Activated naive CD8-positive, alpha-beta T cell treated with anti-CD3 and anti-CD28 coated beads, Interleukin-2, amount 50 U/mL, for 24 hours (primary cell): ENCODE results near the gene SLC16A2.
A peak's percentile ranks its signal among the peaks of the same experiment; 100 is the strongest.
"Not testable (repeated sequence)": the region's sequence is repeated elsewhere in the genome, so short reads cannot be mapped to it uniquely, and the experiment has no call there.

ENCODE experiments used
- ATAC-seq: fragments of 150-1000 bp; cut with Tn5 transposase; one replicate; pipeline ENCODE4 v1.10.0; 2021
- DNase-seq: peaks from one replicate; pipeline ENCODE4 v3.0.0; 2021
- H3K27ac Mint-ChIP-seq: one replicate; pipeline ENCODE4 v1.8.0; 2021; ENCODE audit warnings: mild to moderate bottlenecking, mixed read lengths
- H3K27me3 Mint-ChIP-seq: one replicate; pipeline ENCODE4 v1.8.0; 2021; ENCODE audit warnings: mixed read lengths
- H3K36me3 Mint-ChIP-seq: one replicate; pipeline ENCODE4 v1.8.0; 2021; ENCODE audit warnings: low read depth, mixed read lengths
- H3K4me1 Mint-ChIP-seq: one replicate; pipeline ENCODE4 v1.8.0; 2021; ENCODE audit warnings: mixed read lengths
- H3K4me3 Mint-ChIP-seq: one replicate; pipeline ENCODE4 v1.8.0; 2021; ENCODE audit warnings: mild to moderate bottlenecking, moderate library complexity, mixed read lengths
- H3K9me3 Mint-ChIP-seq: one replicate; pipeline ENCODE4 v1.8.0; 2021; ENCODE audit warnings: mixed read lengths

The SLC16A2 gene

DNA sequence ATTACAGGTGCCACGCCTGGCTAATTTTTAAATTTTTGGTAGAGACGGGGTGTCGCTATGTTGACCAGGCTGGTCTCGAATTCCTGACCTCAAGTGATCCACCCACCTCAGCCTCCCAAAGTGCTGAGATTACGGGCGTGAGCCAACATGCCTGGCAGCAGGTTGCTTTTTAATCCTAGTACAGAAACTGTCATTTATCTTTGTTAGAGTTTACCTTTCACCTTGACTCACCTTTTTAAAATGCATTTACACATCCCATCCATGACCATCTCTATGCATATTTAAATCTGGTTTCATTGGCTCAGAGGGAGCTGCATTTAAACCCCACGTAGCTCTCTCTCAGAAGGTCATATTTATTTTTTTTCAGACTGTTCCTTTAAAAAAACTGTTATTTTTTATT is 31.9 kb downstream of the SLC16A2 start:
- Mint-ChIP-seq H3K36me3 (peaks cover 2% of the 10 kb centered on the region), H3K9me3 (no peaks in the 10 kb centered on the region), H3K4me1 (peaks cover 36% of the 10 kb centered on the region), H3K4me3 (no peak overlapping the region), H3K27ac (no peak overlapping the region), H3K27me3 (peaks cover 4% of the 10 kb centered on the region)
- no peak for DNase-seq
- no peak for ATAC-seq

DNA sequence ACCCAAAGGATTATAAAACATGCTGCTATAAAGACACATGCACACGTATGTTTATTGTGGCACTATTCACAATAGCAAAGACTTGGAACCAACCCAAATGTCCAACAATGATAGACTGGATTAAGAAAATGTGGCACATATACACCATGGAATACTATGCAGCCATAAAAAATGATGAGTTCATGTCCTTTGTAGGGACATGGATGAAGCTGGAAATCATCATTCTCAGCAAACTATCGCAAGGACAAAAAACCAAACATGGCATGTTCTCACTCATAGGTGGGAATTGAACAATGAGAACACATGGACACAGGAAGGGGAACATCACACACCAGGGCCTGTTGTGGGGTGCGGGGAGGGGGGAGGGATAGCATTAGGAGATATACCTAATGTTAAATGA is 32.9 kb downstream of the SLC16A2 start:
- H3K27ac Mint-ChIP-seq, ATAC-seq, H3K36me3 Mint-ChIP-seq, DNase-seq, H3K4me3 Mint-ChIP-seq, H3K9me3 Mint-ChIP-seq, H3K27me3 Mint-ChIP-seq: not testable (repeated sequence)
- peaks cover 36% of the 10 kb centered on the region for H3K4me1 Mint-ChIP-seq

DNA sequence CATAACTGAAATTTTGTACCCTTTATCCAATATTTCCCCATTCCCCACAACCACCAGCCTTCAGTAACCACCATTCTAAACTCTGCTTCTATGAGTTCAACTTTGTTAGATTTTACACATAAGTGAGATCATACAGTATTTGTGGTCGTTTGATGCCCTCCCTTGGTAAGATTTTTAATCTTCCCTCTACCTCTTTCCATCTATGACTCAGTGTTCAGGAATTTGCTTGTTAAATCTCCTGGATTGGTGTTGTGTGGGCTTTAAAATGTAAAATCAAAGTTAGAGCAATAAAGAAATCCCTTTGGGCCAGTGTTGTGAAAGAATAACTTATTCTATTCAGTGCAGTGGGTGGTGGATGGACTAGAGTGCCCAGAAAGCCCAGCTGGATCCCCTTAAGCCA is 37.4 kb downstream of the SLC16A2 start:
- DNase-seq, result no peak
- Mint-ChIP-seq H3K27me3 (peaks cover 2% of the 10 kb centered on the region), H3K4me1 (peaks cover 2% of the 10 kb centered on the region), H3K4me3 (no peak overlapping the region), H3K36me3 (no peaks in the 10 kb centered on the region), H3K27ac (no peak overlapping the region), H3K9me3 (no peaks in the 10 kb centered on the region)
- ATAC-seq, result no peak

DNA sequence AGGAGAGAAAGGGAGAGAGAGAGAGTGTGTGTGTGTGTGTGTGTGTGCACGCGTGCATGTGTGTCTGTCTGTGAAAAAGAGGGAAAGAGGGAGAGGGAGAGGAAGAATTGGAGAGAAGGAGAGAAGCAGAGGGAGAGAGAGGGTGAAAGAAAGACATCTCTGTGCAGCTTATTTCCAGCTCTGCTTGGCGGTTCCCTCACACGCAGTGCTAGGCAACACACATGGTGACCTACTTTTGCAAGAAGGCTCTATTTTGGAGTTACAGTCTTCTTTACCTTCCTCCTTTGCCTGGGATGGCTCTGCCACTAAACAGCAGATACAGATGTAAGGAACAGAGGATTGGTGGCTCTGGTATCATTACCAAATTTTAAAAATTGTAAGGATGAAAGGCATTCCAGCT is 40.1 kb downstream of the SLC16A2 start:
- no peak for DNase-seq
- Mint-ChIP-seq H3K36me3 (no peaks in the 10 kb centered on the region), H3K9me3 (no peaks in the 10 kb centered on the region), H3K27ac (no peak overlapping the region), H3K4me3 (no peak overlapping the region), H3K27me3 (no peaks in the 10 kb centered on the region), H3K4me1 (peaks cover 2% of the 10 kb centered on the region)
- no peak for ATAC-seq

DNA sequence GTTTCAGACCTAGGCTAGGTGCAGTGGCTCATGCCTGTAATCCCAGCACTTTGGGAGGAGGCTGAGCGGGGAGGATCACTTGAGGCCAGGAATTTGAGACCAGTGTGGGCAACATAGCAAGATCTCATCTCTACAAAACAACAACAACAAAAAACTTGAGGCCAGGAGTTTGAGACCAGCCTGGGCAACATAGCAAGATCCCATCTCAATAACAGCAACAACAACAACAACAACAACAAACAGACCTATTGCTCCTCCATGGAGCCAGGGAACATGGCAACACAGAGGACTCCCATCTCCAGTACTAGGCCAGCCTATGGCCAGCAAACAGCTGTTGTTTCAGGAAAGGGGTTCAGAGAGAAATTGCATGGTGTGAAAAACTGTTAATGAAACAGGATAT is 43.4 kb downstream of the SLC16A2 start:
- no peak overlapping the region for H3K27ac Mint-ChIP-seq
- ATAC-seq, result no peak
- no peak overlapping the region for H3K4me3 Mint-ChIP-seq
- H3K9me3 Mint-ChIP-seq, result no peaks in the 10 kb centered on the region
- no peaks in the 10 kb centered on the region for H3K4me1 Mint-ChIP-seq
- H3K36me3 Mint-ChIP-seq, result no peaks in the 10 kb centered on the region
- DNase-seq, result no peak
- no peaks in the 10 kb centered on the region for H3K27me3 Mint-ChIP-seq

DNA sequence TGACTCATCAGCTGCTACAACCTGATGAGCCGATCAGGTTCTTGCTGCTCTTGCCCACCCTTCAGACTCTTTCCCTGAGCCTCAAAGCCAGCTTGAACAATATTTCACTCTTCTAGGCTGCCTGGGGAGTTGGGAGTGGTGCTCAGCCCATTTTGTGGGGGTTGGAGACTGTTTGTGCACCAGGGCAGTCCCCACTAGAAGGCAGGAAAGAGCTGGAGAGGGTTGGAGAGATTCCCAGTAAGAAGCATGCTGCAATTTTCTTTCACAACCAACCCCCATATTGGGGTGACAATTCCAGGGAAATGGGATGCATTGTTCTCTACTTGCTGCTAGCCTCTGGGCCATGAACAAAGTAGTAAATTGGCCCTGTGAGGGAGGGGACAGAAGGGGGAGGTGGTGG is 44.1 kb downstream of the SLC16A2 start:
- Mint-ChIP-seq H3K4me3 (no peak overlapping the region), H3K27ac (no peak overlapping the region), H3K36me3 (no peaks in the 10 kb centered on the region), H3K4me1 (no peaks in the 10 kb centered on the region), H3K27me3 (no peaks in the 10 kb centered on the region), H3K9me3 (no peaks in the 10 kb centered on the region)
- ATAC-seq, result no peak
- no peak for DNase-seq

DNA sequence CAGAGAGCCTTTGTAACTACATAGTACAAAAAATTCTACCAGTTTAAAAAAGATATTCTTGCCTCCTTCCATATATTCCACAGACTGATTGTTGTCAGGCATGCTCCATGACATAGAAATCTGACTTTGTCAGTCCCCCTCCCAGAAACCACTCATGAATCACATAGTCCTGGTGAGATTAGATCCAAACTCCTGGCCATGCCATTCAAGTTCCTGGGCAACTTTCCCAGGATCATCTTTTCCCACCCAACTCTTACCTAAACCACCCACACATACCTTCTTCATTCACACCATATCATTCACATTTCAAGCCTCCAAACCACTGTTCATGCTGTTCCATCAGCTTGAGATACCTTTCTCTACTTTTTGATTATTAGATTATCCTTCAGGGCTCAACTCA is 46.4 kb downstream of the SLC16A2 start:
- Mint-ChIP-seq H3K9me3 (no peaks in the 10 kb centered on the region), H3K36me3 (no peaks in the 10 kb centered on the region), H3K4me3 (no peak overlapping the region), H3K27me3 (no peaks in the 10 kb centered on the region), H3K27ac (no peak overlapping the region), H3K4me1 (no peaks in the 10 kb centered on the region)
- ATAC-seq, result no peak
- no peak for DNase-seq

DNA sequence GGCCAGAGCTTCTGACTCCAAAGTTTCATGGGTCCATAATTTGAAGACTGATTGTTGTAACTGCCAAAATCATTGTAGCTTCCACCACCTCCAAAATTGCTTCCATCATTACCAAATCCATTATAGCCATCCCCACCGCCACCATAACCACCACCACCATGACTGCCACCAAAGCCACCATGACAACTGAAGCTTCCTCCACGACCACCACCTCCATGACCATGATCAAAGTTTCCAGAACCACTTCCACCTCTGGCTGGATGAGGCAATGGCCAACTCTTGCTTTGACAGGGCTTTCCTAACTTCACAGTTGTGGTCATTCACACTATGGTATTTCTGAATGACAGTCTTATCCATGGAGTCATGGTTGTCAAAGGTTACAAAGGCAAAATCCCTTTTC is 51.8 kb downstream of the SLC16A2 start:
- not testable (repeated sequence) for H3K36me3 Mint-ChIP-seq, H3K9me3 Mint-ChIP-seq, ATAC-seq, H3K27me3 Mint-ChIP-seq
- Mint-ChIP-seq H3K4me1 (peaks cover 12% of the 10 kb centered on the region), H3K27ac (peak overlapping the region; percentile 96), H3K4me3 (peak overlapping the region; percentile 64)
- peak; percentile 18 for DNase-seq

DNA sequence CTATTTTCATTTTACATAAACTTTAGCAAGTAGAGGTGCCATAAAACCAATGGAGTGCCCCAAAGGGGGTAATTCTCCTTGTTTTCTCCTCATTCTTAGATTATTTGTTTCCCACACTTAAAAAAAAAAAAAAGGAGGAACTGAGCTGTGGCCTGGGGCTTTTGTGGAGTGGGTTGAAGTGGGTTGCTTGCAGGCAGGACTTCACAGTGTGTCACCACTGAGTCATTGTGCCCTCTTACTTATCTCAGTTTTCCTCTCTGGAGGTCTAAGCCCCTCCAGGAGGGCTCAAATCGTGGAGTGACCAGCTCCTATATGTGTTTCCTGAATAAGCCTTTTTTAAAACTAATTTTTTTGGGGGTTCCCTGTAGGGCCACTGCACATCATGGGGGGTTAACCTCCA is 69.0 kb downstream of the SLC16A2 start:
- ATAC-seq (peak; percentile 36), DNase-seq (no peak)
- Mint-ChIP-seq H3K4me3 (no peak overlapping the region), H3K27me3 (no peaks in the 10 kb centered on the region), H3K4me1 (peaks cover 3% of the 10 kb centered on the region), H3K27ac (no peak overlapping the region), H3K36me3 (no peaks in the 10 kb centered on the region), H3K9me3 (no peaks in the 10 kb centered on the region)

DNA sequence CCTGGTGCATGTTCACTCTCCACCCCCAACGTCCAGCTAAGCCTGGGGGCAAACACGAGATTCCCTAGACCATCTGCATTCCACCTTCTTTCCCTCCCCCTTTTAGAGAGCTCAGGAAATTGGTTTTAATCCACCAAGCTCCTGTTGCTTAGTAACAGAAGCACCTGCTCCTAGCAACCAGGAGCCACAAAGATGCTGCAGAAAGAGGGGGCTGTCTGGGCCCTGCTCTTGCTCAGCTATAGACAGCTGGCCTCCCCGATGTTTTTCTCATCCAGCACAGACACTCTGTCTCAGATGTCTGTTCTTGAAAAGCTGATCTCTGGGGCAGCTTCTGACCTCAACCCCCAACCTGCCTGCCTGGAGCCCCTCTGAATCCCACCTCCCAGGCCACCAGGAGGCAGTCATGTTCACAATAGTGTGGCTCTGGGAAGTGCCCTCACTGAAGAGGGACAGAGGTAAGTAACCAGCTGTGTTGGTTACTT is 71.5 kb downstream of the SLC16A2 start:
- ATAC-seq, result no peak
- H3K36me3 Mint-ChIP-seq, result no peaks in the 10 kb centered on the region

DNA sequence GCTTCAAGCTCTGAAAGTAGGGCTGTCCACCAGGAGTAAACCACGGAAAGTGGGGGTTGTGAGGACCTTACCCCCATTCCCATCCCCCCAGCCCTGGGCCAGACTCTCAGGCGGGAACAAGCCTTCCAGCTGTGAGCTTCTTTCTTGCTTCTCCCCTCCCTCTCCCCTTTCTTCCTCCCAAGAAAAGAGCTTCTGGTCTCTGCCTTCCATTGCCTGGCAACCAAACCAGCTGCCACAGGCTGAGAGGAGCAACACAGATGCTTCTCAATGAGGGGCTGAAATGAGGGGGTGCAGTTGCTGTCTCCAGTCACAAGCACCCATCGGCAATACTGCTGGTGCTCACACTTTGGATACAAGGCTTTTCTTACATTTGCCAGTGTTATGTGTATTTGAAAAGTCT is 72.5 kb downstream of the SLC16A2 start:
- no peaks in the 10 kb centered on the region for H3K9me3 Mint-ChIP-seq
- ATAC-seq (no peak), DNase-seq (no peak)
- H3K4me1 Mint-ChIP-seq, result peaks cover 3% of the 10 kb centered on the region
- H3K27me3 Mint-ChIP-seq, result no peaks in the 10 kb centered on the region
- no peaks in the 10 kb centered on the region for H3K36me3 Mint-ChIP-seq
- H3K27ac Mint-ChIP-seq, result no peak overlapping the region
- no peak overlapping the region for H3K4me3 Mint-ChIP-seq

More for the DNA sequence above, 71.5 kb downstream of the SLC16A2 start:
- peaks cover 3% of the 10 kb centered on the region for H3K4me1 Mint-ChIP-seq
- DNase-seq, result peak; percentile 20
- no peak overlapping the region for H3K27ac Mint-ChIP-seq
- H3K4me3 Mint-ChIP-seq, result no peak overlapping the region
- H3K9me3 Mint-ChIP-seq, result no peaks in the 10 kb centered on the region
- H3K27me3 Mint-ChIP-seq, result no peaks in the 10 kb centered on the region

DNA sequence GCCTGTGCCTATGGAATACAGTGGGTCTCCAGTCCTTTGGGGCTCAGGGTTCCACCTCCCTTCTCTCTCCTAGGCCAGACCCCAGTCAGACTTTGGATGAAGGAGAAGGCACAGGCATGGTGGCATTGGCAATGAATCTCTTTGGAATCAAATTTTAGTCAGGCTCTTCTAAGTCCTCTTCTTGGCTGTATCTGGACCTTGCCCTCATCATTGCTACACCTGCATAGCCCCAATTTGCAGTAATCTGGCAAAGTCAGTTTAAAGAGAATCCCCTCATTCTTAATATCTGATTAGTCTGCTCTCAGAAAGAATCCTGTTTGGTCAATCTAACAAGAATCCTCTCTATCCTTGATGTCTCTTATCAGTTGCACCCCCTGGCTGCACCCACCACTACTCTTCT is 77.6 kb downstream of the SLC16A2 start:
- Mint-ChIP-seq H3K27me3 (no peaks in the 10 kb centered on the region), H3K9me3 (no peaks in the 10 kb centered on the region), H3K36me3 (no peaks in the 10 kb centered on the region), H3K4me1 (no peaks in the 10 kb centered on the region), H3K4me3 (no peak overlapping the region), H3K27ac (no peak overlapping the region)
- DNase-seq, result no peak
- no peak for ATAC-seq

DNA sequence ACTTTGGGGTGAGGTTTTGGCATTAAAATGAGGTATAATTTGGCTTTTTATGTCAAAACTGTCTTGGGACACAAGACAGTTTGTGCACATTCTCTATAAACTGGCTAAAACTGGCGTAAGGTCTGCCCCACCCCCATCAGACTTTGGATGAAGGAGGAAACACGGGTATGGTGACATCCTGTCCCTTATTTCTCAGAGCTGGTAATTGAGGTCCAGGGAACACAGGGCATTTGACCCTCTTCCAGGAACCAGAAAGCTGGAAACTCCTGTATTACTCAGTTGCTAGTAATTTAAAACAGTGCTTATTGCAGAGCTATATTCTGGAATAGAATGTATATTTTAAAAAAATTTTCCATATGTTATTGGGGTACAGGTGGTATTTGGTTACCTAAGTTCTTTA is 78.8 kb downstream of the SLC16A2 start:
- DNase-seq, result no peak
- Mint-ChIP-seq H3K9me3 (no peaks in the 10 kb centered on the region), H3K27me3 (no peaks in the 10 kb centered on the region), H3K4me1 (no peaks in the 10 kb centered on the region), H3K4me3 (no peak overlapping the region), H3K36me3 (no peaks in the 10 kb centered on the region), H3K27ac (no peak overlapping the region)
- ATAC-seq, result no peak

DNA sequence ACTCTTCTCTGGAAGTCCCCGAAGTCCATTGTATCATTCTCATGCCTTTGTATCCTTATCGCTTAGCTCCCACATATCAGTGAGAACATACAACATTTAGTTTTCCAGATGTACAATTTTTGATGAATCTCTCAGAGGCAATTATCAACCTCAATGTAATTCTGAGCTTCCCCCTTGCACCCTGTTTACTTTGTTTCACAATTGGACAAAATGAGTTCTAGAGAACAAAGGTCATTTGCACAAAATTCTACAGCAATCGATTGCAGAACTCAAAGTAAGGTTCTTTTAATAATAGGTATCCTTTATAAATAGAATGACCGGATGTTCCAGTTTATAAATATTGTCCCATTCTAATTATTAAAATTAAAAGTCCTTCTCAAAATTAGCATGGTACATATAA is 79.3 kb downstream of the SLC16A2 start:
- DNase-seq, result no peak
- Mint-ChIP-seq H3K9me3 (no peaks in the 10 kb centered on the region), H3K27me3 (no peaks in the 10 kb centered on the region), H3K27ac (no peak overlapping the region), H3K4me3 (no peak overlapping the region), H3K36me3 (no peaks in the 10 kb centered on the region), H3K4me1 (no peaks in the 10 kb centered on the region)
- ATAC-seq, result no peak

DNA sequence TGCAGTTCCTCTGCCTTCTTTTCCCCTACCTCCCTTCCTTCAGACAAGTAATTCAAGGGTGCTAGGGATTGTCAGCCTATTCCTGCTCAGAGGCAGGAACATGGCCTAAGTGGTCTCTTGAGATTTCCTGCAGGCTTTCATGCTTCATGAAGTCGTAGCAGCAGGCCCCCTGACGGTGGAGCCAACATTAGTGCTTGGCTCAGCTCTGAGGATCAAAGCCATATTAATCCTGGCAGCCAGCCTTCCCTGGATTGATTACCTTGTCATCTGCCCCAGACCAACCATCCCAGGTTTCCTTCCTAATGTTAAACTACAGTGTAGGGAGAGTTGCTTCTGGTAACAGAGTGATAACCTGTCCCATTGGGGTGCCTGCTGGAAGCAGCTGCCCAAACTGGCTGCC is 84.1 kb downstream of the SLC16A2 start:
- Mint-ChIP-seq H3K4me1 (peaks cover 2% of the 10 kb centered on the region), H3K27me3 (no peaks in the 10 kb centered on the region), H3K4me3 (no peak overlapping the region), H3K36me3 (no peaks in the 10 kb centered on the region), H3K27ac (no peak overlapping the region), H3K9me3 (no peaks in the 10 kb centered on the region)
- ATAC-seq (no peak), DNase-seq (no peak)

DNA sequence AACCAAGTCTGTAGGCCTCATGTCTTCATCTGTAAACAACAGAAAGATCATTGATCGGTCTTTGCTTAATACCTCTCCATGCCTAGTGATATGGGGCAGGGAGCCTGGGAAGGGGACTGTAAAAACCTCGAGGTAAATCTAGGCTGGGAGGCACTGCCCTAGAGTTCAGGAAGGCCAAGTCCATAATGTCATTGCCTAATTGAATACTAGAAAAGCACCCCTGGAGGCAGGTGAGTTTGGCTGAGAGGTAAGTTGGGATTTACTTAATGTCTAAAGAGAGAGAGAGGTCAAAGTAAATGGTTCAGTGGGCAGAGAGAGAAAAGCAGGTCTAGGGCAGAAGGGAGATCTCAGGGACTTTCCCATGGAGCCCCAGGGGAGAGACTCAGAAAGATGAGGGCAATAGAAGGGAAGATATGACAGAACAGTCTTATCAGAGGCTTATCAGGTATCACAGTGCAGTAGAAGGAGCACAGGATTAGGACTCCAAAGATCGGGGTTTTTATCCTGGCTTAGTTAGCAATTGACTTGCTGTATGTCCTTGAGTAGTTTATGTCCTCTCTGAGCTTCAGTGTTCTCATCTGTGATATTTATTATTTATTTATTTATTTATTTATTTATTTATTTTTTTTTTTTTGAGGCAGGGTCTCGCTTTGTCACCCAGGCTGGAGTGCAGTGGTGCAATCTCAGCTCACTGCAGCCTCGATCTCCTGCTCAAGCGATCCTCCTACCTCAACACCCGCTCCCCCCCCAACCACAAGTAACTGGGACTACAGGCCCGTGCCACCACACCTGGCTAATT is 85.2 kb downstream of the SLC16A2 start:
- Mint-ChIP-seq H3K4me1 (peaks cover 2% of the 10 kb centered on the region), H3K9me3 (no peaks in the 10 kb centered on the region), H3K27me3 (no peaks in the 10 kb centered on the region), H3K36me3 (no peaks in the 10 kb centered on the region), H3K4me3 (no peak overlapping the region), H3K27ac (peak overlapping the region; percentile 41)
- peak; percentile 49 for ATAC-seq
- no peak for DNase-seq
